Measurements from ENCODE around the gene RAB3C. TPM values are rescaled to one million over a fixed set of nuclear protein-coding genes. Genes with fewer than 3 reads are reported as not detected.

Gene RAB3C
- total RNA-seq, 1 donor from 2014 or later = 0.30 TPM

- no peak for TF ChIP-seq CTCF (IDR thresholded peaks at IDR 0.05)
- intact Hi-C loops (cut with DNase I) = no loop called here
- H3K36me3 ChIP-seq = no peaks in the 10 kb centered on the region
- H3K9me3 ChIP-seq = no peaks in the 10 kb centered on the region
- no peaks in the 10 kb centered on the region for H3K4me1 ChIP-seq
- H3K4me3 ChIP-seq = no peak overlapping the region
- no peaks in the 10 kb centered on the region for H3K27me3 ChIP-seq (ENCODE audit: low read depth)
- H3K27ac ChIP-seq = no peak overlapping the region
- ATAC-seq = no peak
- no peak for DNase-seq
These were observed 91.8 kb downstream of the RAB3C start for GRCh38 chr5:58674711-58675110.

- no peaks in the 10 kb centered on the region for H3K4me1 ChIP-seq
- H3K27ac ChIP-seq = no peak overlapping the region
- H3K36me3 ChIP-seq = no peaks in the 10 kb centered on the region
- TF ChIP-seq CTCF (IDR thresholded peaks at IDR 0.05) = no peak
- ATAC-seq (no peak), DNase-seq (no peak)
- no peaks in the 10 kb centered on the region for H3K9me3 ChIP-seq
- no peaks in the 10 kb centered on the region for H3K27me3 ChIP-seq (ENCODE audit: low read depth)
- intact Hi-C loops (cut with DNase I) = no loop called here
- H3K4me3 ChIP-seq = no peak overlapping the region
These were observed 92.5 kb downstream of the RAB3C start for GRCh38 chr5:58675341-58675740.

- TF ChIP-seq CTCF (IDR thresholded peaks at IDR 0.05) = no peak
- Histone ChIP-seq H3K4me1 (no peaks in the 10 kb centered on the region), H3K4me3 (no peak overlapping the region), H3K36me3 (no peaks in the 10 kb centered on the region), H3K9me3 (no peaks in the 10 kb centered on the region), H3K27ac (no peak overlapping the region), H3K27me3 (ENCODE audit: low read depth) (no peaks in the 10 kb centered on the region)
- DNase-seq = no peak
- intact Hi-C loops (cut with DNase I) = no loop called here
- no peak for ATAC-seq
These were observed 94.8 kb downstream of the RAB3C start for GRCh38 chr5:58677650-58678049.

- H3K9me3 ChIP-seq = no peaks in the 10 kb centered on the region
- H3K4me3 ChIP-seq = no peak overlapping the region
- no peaks in the 10 kb centered on the region for H3K4me1 ChIP-seq
- DNase-seq (no peak), ATAC-seq (no peak)
- H3K27me3 ChIP-seq (ENCODE audit: low read depth) = no peaks in the 10 kb centered on the region
- H3K36me3 ChIP-seq = no peaks in the 10 kb centered on the region
- intact Hi-C loops (cut with DNase I) = no loop called here
- H3K27ac ChIP-seq = no peak overlapping the region
- TF ChIP-seq CTCF (IDR thresholded peaks at IDR 0.05) = no peak
These were observed 97.6 kb downstream of the RAB3C start for GRCh38 chr5:58680503-58680902.

GRCh38 chr5:58681943-58682342 lies 99.1 kb downstream of the RAB3C start:
- no peak overlapping the region for H3K4me3 ChIP-seq
- intact Hi-C loops (cut with DNase I) = no loop called here
- H3K27me3 ChIP-seq (ENCODE audit: low read depth) = no peaks in the 10 kb centered on the region
- no peaks in the 10 kb centered on the region for H3K9me3 ChIP-seq
- ATAC-seq (no peak), DNase-seq (no peak)
- no peak for TF ChIP-seq CTCF (IDR thresholded peaks at IDR 0.05)
- H3K27ac ChIP-seq = no peak overlapping the region
- no peaks in the 10 kb centered on the region for H3K4me1 ChIP-seq
- no peaks in the 10 kb centered on the region for H3K36me3 ChIP-seq

- no peaks in the 10 kb centered on the region for H3K27me3 ChIP-seq (ENCODE audit: low read depth)
- DNase-seq = no peak
- no peaks in the 10 kb centered on the region for H3K9me3 ChIP-seq
- intact Hi-C loops (cut with DNase I) = no loop called here
- H3K36me3 ChIP-seq = no peaks in the 10 kb centered on the region
- TF ChIP-seq CTCF (IDR thresholded peaks at IDR 0.05) = no peak
- no peaks in the 10 kb centered on the region for H3K4me1 ChIP-seq
- no peak for ATAC-seq
- H3K4me3 ChIP-seq = no peak overlapping the region
- H3K27ac ChIP-seq = no peak overlapping the region
These were observed 100.7 kb downstream of the RAB3C start for GRCh38 chr5:58683567-58683966.

Measured in lower lobe of right lung (tissue), 2 donors.